GM03348 (cell line): Measurements from ENCODE around the gene GIT1.

Experiments used
- DNase-seq: peaks from one replicate; pipeline ENCODE4 v3.0.0; 2012; ENCODE audit warnings: low spot score

GIT1 gene

GRCh38 chr17:29615492-29616299 lies 26.2 kb upstream of the GIT1 start:
- peak; percentile 96 for DNase-seq

DNA sequence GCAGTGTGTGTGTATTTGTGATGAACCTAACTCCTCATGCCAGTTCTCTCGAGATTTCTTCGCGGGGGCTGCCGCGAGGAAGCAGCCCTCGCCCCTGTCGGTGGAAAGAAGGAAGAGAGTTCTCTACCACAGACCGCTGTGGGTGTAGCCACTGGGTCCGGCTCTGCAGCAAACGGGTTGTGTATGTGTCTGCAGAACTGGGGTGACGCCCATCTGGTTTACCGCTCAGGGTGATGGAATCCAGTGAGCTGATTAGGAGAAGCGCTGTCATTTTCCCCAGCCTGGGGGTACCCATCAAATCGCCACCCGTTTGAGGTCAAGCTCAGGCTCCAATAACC lies 25.6 kb upstream of the GIT1 start:
- peak; percentile 52 for DNase-seq

DNA sequence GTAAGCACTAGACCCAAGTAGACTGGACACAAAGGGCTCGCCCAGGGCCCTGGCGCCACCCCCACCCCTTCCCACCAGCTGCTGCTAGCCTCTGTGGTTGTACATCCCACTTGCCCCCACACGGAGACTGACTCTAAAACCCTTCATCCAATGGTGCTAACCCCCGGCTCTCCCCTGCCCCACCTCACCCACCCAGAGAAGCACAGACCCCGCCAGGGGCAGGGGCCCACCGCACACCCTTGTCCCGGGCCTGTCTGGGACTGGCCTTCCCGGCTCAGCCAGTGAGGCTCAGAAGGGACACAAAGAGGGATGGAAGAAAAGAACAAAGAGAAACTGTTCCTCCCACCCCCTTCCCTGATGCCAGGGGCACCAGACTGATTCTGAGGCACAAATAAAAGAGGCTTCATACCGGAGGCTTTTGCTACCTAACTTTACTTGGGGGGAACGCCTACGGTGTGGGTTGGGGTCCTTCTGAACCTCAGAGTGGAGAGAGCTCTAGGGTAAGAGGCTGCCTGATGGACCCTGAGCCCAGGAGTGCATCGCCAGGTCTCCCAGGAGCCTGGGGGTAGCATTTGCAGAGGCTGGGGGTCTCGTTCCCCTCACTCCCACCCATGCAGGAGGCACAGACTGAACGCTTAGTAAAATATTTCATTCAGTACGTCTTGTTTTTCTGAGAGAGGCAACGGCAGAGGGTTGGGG lies 25.1 kb upstream of the GIT1 start:
- DNase-seq, result no peak

DNA sequence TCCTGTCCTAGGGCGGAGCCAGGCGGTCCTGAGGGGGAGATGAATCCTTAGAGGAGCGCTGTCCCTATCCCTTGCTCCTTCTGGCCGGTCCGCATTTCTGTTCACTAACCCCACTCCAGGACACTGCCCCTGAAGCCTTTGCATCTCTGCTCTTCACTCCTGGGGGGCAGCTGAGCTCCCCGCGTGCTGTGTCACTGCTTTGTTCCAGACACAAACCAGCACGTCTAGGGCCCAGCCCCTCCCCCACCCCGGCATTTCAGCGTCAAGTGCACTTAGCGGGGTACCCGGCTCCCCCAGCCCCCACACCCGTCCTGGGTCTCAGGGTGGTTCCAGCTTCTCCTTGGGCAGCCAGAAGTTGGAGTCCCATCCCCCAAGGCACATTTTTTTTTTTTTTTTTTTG lies 24.4 kb upstream of the GIT1 start:
- DNase-seq, result no peak

DNA sequence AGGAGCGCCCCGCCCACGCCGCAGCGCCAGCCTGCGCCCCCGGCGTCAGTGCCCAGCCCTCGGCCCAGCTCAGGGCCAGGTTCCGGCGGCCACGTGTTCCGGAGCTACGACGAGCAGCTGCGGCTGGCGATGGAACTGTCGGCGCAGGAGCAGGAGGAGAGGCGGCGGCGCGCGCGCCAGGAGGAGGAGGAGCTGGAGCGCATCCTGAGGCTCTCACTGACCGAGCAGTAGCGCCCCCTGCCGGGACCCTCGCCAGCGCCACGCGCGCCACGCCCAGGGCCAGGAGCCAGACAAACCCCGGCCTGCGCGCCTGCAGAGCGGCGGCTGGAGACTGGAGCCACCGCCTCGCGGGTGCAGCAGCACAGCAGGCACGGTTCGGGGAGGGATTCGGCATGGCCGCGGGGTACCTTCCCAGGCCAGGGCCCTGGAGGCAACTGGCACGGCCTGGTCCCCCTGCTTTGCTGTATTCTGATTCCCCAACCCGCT lies 23.9 kb upstream of the GIT1 start:
- peak; percentile 92 for DNase-seq

DNA sequence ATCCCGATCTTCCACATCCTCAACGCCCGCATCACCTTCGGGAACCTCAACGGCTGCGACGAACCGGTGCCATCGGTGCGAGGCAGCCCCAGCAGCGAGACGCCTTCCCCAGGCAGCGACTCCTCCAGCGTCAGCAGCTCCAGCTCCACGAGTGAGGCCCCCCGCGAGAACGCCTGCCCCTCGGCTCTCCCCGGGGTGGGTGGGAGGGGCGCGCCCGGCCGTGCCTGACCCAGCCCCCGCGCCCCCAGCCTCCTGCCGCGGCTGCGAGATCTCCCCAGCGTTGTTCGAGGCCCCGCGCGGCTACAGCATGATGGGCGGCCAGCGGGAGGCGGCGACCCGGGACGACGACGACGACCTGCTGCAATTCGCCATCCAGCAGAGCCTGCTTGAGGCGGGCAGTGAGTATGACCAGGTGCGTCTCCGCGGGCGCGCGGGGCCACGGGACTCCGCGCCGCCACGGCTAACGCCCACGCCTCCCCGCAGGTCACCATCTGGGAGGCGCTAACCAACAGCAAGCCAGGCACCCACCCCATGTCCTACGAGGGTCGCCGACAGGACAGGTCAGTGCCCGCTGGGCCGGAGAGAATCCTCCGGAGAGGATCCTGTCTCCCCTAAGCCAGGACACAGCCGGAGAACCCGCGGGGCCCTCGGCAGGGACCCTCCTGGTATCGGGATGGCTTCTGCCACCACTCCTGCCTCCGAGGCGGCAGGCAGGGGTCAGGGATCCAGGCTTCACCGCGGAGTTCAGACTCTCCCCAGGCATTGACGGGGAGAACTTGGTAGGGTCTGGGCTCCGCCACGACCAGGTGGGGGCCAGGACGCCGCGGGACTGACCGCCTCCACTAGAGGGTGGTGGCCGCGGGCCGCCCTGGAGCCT lies 23.2 kb upstream of the GIT1 start:
- no peak for DNase-seq

DNA sequence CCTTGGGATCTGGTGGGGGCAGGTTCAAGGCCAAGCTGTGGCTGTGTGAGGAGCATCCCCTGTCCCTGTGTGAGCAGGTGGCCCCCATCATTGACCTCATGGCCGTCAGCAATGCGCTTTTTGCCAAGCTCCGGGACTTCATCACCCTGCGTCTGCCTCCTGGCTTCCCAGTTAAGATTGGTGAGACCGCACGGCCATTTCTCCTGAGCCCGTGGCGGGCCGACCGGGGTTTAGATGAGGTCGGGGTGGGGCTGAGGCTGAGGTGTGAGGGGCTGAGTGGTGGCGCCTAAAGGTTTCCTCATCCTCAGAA lies 22.6 kb upstream of the GIT1 start:
- DNase-seq, result no peak

- no peak for DNase-seq
Observed at GRCh38 chr17:29611351-29612093, 22.1 kb upstream of the GIT1 start.

DNA sequence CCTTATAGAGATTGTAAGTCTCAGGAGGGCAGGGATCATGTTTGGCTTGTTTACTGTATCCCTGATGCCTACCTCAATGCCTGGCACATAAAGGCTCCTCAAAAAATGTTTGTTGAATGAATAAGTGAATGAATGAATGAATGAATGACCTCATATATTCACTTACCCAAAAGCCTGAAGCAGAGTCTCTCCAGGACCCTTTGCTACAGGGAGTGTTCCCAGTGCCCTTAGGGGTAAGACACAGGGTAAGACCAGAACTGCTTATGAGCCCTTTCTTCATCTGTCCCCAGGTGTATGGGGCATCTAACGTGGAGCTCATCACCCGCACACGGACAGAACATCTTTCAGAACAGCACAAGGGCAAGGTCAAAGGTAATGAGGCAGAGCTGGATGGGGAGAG lies 20.9 kb upstream of the GIT1 start:
- no peak for DNase-seq

DNA sequence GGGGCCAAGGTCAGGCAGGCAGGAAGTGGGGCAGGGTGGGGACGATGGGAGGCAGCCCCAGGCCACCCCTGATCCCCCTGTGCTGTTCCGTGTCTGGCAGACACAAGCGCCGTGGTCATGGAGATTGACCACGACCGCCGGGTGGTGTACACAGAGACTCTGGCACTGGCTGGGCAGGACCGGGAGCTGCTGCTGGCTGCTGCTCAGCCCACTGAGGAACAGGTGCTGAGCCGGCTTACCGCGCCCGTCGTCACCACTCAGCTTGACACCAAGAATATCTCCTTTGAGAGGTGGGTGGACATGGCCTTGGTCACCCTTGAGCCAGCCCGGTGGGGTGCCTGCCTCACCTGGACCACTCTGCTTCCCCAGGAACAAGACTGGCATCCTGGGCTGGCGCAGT lies 19.5 kb upstream of the GIT1 start:
- DNase-seq, result no peak

- DNase-seq, result no peak
Observed at GRCh38 chr17:29607557-29608195, 18.2 kb upstream of the GIT1 start.

- no peak for DNase-seq
Observed at GRCh38 chr17:29603109-29603674, 13.7 kb upstream of the GIT1 start.

- no peak for DNase-seq
Observed at GRCh38 chr17:29597361-29598172, 8.1 kb upstream of the GIT1 start.

- DNase-seq, result no peak
Observed at GRCh38 chr17:29596811-29597210, 7.4 kb upstream of the GIT1 start.

DNA sequence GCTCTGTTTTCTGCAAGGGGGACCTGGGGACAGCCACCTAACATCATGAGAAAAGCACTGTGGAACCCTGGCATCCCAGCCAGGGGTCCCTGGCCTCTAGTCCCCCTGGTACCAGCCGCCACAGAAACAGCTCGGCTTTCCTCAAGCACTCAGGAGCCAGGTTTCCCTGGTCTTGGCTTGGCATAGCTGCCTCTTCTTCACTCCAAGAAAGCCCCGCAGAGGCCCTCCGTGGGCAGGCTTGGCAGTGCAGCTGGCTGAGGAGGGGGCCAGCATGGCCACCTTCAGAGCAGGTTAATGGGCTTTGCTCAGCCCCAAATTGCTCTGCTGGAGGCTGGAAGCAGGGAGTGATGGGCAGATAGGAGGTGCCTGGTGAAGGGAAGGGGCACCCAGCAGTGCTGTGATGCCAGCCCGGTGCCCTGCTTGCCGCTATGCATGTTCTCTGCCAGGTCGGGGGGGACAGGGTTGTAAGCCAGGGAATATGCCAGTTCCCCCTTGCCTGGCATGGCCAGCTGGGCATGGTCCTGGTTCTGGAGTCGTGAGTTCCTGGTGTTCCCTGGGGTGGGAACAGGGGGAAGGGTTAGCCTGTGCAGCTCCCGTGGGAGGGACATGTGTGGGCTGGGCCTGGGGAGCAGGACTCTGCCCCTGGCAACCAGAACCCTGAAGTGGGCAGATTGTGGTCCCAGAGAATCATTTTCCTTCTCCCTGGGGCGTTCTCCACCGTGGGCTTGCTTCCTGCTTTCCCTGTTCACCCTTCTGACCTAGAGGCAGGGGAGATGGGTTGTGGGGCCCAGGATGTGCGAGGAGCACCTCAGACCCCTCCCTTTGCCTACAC lies 6.7 kb upstream of the GIT1 start:
- DNase-seq, result no peak

DNA sequence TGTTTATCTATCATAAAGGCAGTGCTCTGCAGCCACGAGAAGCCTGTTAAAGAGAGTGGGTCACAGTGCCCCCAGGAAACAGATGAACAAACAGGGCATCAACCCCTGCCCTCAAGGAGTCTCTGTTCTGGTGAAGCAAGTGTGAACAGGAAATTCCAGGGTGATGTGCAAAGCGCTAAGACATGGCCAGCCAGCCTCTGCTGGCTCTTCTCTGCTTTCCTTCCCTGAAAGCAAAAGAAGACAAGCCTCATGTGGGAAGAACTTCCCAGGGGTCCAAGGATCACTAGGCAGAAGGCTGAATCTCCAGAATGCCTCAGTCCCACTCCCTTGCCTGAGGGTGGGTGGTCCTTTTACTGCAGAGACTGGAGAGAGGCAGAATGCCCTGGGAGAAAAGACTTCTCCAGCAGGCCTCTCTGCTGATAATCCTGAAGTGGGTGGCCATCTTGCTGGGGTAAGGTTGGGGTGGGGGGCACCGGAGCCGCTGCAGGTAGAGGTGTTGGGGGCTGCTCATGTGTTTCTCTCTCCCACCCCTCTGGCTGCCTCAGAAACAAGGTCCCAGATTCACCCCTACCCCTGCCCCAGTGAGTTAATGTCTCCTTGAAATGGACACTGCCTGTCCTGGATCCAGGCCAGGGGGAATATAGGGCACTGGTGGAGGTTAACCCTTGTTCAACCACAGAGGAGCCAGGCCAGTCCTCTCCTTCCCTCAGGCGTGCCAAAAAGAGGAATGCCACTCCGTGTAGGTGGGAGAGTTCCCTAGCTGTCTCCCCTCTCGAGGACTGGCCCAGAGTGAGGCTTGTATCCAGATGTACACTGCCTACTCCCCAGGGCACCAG lies 5.9 kb upstream of the GIT1 start:
- DNase-seq, result no peak

GRCh38 chr17:29594519-29595090 lies 5.2 kb upstream of the GIT1 start:
- no peak for DNase-seq
